H9 (cell line): Measurements from ENCODE around the gene HLX. TPM values are rescaled to one million over a fixed set of nuclear protein-coding genes. Genes with fewer than 3 reads are reported as not detected.

Source experiments
- DNase-seq: peaks from one replicate; pipeline ENCODE4 v3.0.0-alpha.2; 2017
- H2AFZ ChIP-seq: one replicate; pipeline ENCODE4 v1.6.1; 2013; ENCODE audit warnings: mild to moderate bottlenecking, low read length, control low read depth, moderate library complexity
- H2AK5ac ChIP-seq: 2 replicates; pipeline ENCODE4 v1.6.1; 2013; ENCODE audit warnings: low read length, control low read depth, mixed read lengths; ENCODE audit not compliant: insufficient read length
- H2BK120ac ChIP-seq: one replicate; pipeline ENCODE4 v1.6.1; 2013; ENCODE audit warnings: low read depth, mild to moderate bottlenecking, low read length, control low read depth, inconsistent platforms; ENCODE audit not compliant: poor library complexity, severe bottlenecking
- H2BK12ac ChIP-seq: 2 replicates; pipeline ENCODE4 v1.6.1; 2013; ENCODE audit warnings: low read length, control low read depth, mixed read lengths, low read depth; ENCODE audit not compliant: insufficient read length
- H2BK15ac ChIP-seq: 2 replicates; pipeline ENCODE4 v1.6.1; 2013; ENCODE audit warnings: low read depth, low read length, control low read depth
- H2BK20ac ChIP-seq: one replicate; pipeline ENCODE4 v1.6.1; 2013; ENCODE audit warnings: low read depth, mild to moderate bottlenecking, low read length, control low read depth, inconsistent platforms; ENCODE audit not compliant: poor library complexity, severe bottlenecking
- H2BK5ac ChIP-seq: 2 replicates; pipeline ENCODE4 v1.6.1; 2013; ENCODE audit warnings: low read length, control low read depth, mixed read lengths; ENCODE audit not compliant: insufficient read length
- H3K14ac ChIP-seq: 2 replicates; pipeline ENCODE4 v1.6.1; 2013; ENCODE audit warnings: low read length, control low read depth; ENCODE audit not compliant: insufficient read depth
- H3K18ac ChIP-seq: 2 replicates; pipeline ENCODE4 v1.6.1; 2013; ENCODE audit warnings: low read depth, mild to moderate bottlenecking, mixed read lengths, low read length, control low read depth; ENCODE audit not compliant: insufficient read length
- H3K23ac ChIP-seq: 2 replicates; pipeline ENCODE4 v1.6.1; 2013; ENCODE audit warnings: low read length, control low read depth, mixed read lengths, low read depth; ENCODE audit not compliant: insufficient read length
- H3K23me2 ChIP-seq: 2 replicates; pipeline ENCODE4 v1.6.1; 2013; ENCODE audit warnings: low read depth, mild to moderate bottlenecking, mixed read lengths, low read length, control low read depth; ENCODE audit not compliant: insufficient read length, poor library complexity, severe bottlenecking
- H3K27ac ChIP-seq: 2 replicates; pipeline ENCODE4 v1.5.1; 2013; ENCODE audit warnings: low read length, control low read depth, mixed read lengths, low read depth; ENCODE audit not compliant: insufficient read length
- H3K27me3 ChIP-seq: 2 replicates; pipeline ENCODE4 v1.6.1; 2013; ENCODE audit warnings: low read length, control low read depth, inconsistent platforms; ENCODE audit not compliant: insufficient read depth
- H3K4ac ChIP-seq: 2 replicates; pipeline ENCODE4 v1.6.1; 2013; ENCODE audit warnings: low read depth, mild to moderate bottlenecking, control low read depth, inconsistent platforms, low read length, moderate library complexity
- H3K4me1 ChIP-seq: 2 replicates; pipeline ENCODE4 v1.6.1; 2013; ENCODE audit warnings: low read length, control low read depth, inconsistent platforms; ENCODE audit not compliant: insufficient read depth
- H3K4me2 ChIP-seq: 2 replicates; pipeline ENCODE4 v1.6.1; 2013; ENCODE audit warnings: low read length, control low read depth, mixed read lengths; ENCODE audit not compliant: insufficient read length, insufficient read depth
- H3K56ac ChIP-seq: 2 replicates; pipeline ENCODE4 v1.6.1; 2013; ENCODE audit warnings: low read depth, mild to moderate bottlenecking, mixed read lengths, low read length, control low read depth; ENCODE audit not compliant: insufficient read length
- H3K79me1 ChIP-seq: 2 replicates; pipeline ENCODE4 v1.6.1; 2013; ENCODE audit warnings: low read depth, mild to moderate bottlenecking, moderate library complexity, low read length, control low read depth, inconsistent platforms; ENCODE audit not compliant: insufficient read depth, poor library complexity, severe bottlenecking
- H3K79me2 ChIP-seq: 2 replicates; pipeline ENCODE4 v1.6.1; 2013; ENCODE audit warnings: low read length, control low read depth, inconsistent platforms; ENCODE audit not compliant: insufficient read depth
- H3K9ac ChIP-seq: 2 replicates; pipeline ENCODE4 v1.6.1; 2013; ENCODE audit warnings: low read length, control low read depth, mixed read lengths; ENCODE audit not compliant: insufficient read length; ENCODE audit errors: extremely low read depth
- H3K9me3 ChIP-seq: one replicate; pipeline ENCODE4 v1.6.1; 2013; ENCODE audit warnings: low read depth, low read length, inconsistent platforms; ENCODE audit not compliant: control insufficient read depth
- H3T11ph ChIP-seq: one replicate; pipeline ENCODE4 v1.6.1; 2013; ENCODE audit warnings: mild to moderate bottlenecking, low read length, control low read depth, inconsistent platforms
- H4K20me1 ChIP-seq: one replicate; pipeline ENCODE4 v1.6.1; 2013; ENCODE audit not compliant: control insufficient read depth, insufficient read length, insufficient read depth
- H4K5ac ChIP-seq: 2 replicates; pipeline ENCODE4 v1.6.1; 2013; ENCODE audit warnings: low read depth, mild to moderate bottlenecking, mixed read lengths, low read length, control low read depth; ENCODE audit not compliant: insufficient read length
- H4K8ac ChIP-seq: replicated peaks from 2 replicates; pipeline ENCODE4 v1.6.1; 2013; ENCODE audit warnings: low read length, control low read depth, mixed read lengths, low read depth; ENCODE audit not compliant: insufficient read length
- H4K91ac ChIP-seq: 2 replicates; pipeline ENCODE4 v1.6.1; 2013; ENCODE audit warnings: low read depth, mild to moderate bottlenecking, moderate library complexity, mixed read lengths, low read length, control low read depth; ENCODE audit not compliant: insufficient read length
- H3K27ac Mint-ChIP-seq, 3 experiments: 2 replicates in 2 of 3; 3 replicates in 1 of 3; pipeline ENCODE4 v1.8.0; 2020 to 2021; ENCODE audit warnings: mixed read lengths in 3 of 3, mild to moderate bottlenecking in 1 of 3, moderate library complexity in 1 of 3
- H3K27me3 Mint-ChIP-seq: 2 replicates; pipeline ENCODE4 v1.8.0; 2021; ENCODE audit warnings: low read depth, mild to moderate bottlenecking, moderate library complexity, mixed read lengths
- H3K36me3 Mint-ChIP-seq, 3 experiments: 2 replicates in 2 of 3; 3 replicates in 1 of 3; pipeline ENCODE4 v1.8.0; 2020 to 2021; ENCODE audit warnings: low read depth in 3 of 3, mixed read lengths in 3 of 3; ENCODE audit not compliant: insufficient read depth in 1 of 3
- H3K4me1 Mint-ChIP-seq, 2 experiments: 2 replicates each; pipeline ENCODE4 v1.8.0; 2020; ENCODE audit warnings: mixed read lengths in 2 of 2
- H3K4me3 Mint-ChIP-seq, 2 experiments: 2 replicates in 1 of 2; 3 replicates in 1 of 2; pipeline ENCODE4 v1.8.0; 2020 to 2021; ENCODE audit warnings: mild to moderate bottlenecking in 2 of 2, mixed read lengths in 2 of 2, moderate library complexity in 1 of 2
- H3K9me3 Mint-ChIP-seq, 2 experiments: 2 replicates in 1 of 2; 3 replicates in 1 of 2; pipeline ENCODE4 v1.8.0; 2020; ENCODE audit warnings: mild to moderate bottlenecking in 2 of 2, mixed read lengths in 2 of 2, moderate library complexity in 1 of 2
- WGBS: extraction: QIAGEN DNeasy Blood & Tissue Kit; methylation state at CpG from one replicate; pipeline ENCODE4 v1.1.7; 2013; ENCODE audit warnings: missing lambda C conversion rate, low lambda C conversion rate, mixed read lengths; ENCODE audit not compliant: insufficient read length; ENCODE audit errors: extremely low coverage; 5-methylcytosine and 5-hydroxymethylcytosine counted together
- total RNA-seq: library from RNA; stranded (reverse); gene quantifications from 2 replicates; pipeline ENCODE4 v1.2.1, GENCODE V29; 2021
- TF ChIP-seq, protein P1 (sequence below): fragments of 200-600 bp; sonication (generic); conservative IDR thresholded peaks from 3 replicates; pipeline ENCODE4 v1.8.0; 2021; ENCODE audit warnings: antibody characterized with exemption, mild to moderate bottlenecking

Gene HLX
- total RNA-seq, 1 experiment from 2014 or later = 0.37 TPM

DNA sequence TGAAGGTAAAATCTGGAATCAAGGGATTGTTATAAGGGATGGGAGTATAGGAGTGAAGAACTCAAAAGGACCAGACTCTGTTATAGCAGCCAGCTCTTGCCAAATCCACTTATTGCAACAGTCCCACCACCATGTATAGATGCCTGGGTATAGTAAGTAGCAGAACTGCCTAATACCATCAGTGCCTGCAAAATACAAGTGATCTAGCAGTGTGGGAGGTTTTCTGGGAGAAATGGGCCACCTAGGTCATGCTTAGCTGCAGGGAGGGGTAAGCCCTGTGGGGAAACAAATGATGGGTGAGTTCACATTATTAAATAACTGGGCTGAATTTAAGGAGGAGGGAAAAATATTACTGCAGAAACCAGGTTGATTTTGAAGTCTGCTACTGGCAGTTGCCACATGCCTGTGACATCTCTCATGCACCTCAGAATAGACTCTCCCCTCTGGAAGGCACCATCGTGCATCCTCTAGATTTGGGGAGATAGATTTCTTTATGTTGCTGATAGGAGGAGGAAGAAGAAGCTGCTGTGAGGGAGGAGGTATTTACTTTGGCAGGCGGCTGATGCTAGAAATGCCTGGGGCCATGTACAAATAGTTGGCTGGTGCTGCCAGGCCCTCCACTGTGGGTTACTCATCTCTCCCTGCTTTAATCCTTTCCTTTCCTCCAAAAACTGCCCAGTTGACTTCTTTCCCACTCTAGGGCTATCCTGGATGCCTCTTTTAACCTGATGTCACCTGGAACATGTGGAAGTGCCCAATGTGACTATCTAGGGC, 27.5 kb downstream of the HLX start:
- no peaks in the 10 kb centered on the region for H3K36me3 Mint-ChIP-seq

More for the DNA sequence above, 27.5 kb downstream of the HLX start:
- Histone ChIP-seq H3K23me2 (no peaks in the 10 kb centered on the region), H2AFZ (no peak overlapping the region), H3K79me2 (no peaks in the 10 kb centered on the region), H3K56ac (no peak overlapping the region), H2AK5ac (no peak overlapping the region), H2BK15ac (no peak overlapping the region), H3K27me3 (peaks cover 2% of the 10 kb centered on the region; the same call in 1 of the 2 replicates), H2BK20ac (no peak overlapping the region), H2BK120ac (no peak overlapping the region), H3K9me3 (no peaks in the 10 kb centered on the region), H2BK5ac (no peak overlapping the region), H4K20me1 (no peaks in the 10 kb centered on the region), H3T11ph (no peak overlapping the region), H4K8ac (no peak overlapping the region), H3K4me2 (no peak overlapping the region), H3K4me1 (no peaks in the 10 kb centered on the region), H4K91ac (no peak overlapping the region), H3K4ac (no peak overlapping the region), H3K14ac (no peak overlapping the region), H3K9ac (no peak overlapping the region), H3K27ac (no peak overlapping the region), H2BK12ac (no peak overlapping the region), H3K23ac (no peak overlapping the region), H4K5ac (no peak overlapping the region), H3K18ac (no peak overlapping the region), H3K79me1 (no peaks in the 10 kb centered on the region)
- TF ChIP-seq, protein P1, sequence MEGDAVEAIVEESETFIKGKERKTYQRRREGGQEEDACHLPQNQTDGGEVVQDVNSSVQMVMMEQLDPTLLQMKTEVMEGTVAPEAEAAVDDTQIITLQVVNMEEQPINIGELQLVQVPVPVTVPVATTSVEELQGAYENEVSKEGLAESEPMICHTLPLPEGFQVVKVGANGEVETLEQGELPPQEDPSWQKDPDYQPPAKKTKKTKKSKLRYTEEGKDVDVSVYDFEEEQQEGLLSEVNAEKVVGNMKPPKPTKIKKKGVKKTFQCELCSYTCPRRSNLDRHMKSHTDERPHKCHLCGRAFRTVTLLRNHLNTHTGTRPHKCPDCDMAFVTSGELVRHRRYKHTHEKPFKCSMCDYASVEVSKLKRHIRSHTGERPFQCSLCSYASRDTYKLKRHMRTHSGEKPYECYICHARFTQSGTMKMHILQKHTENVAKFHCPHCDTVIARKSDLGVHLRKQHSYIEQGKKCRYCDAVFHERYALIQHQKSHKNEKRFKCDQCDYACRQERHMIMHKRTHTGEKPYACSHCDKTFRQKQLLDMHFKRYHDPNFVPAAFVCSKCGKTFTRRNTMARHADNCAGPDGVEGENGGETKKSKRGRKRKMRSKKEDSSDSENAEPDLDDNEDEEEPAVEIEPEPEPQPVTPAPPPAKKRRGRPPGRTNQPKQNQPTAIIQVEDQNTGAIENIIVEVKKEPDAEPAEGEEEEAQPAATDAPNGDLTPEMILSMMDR = no peak
- H3K9me3 Mint-ChIP-seq = peaks cover 0 to 2% of the 10 kb centered on the region in 2 experiments; a peak in 1 of 5 replicates
- no peak overlapping the region for H3K27ac Mint-ChIP-seq
- WGBS = no CpG with 5 or more reads among the region's 2 CpGs
- H3K4me1 Mint-ChIP-seq = peaks cover 7 to 9% of the 10 kb centered on the region in 2 experiments
- peaks cover 66% of the 10 kb centered on the region for H3K27me3 Mint-ChIP-seq
- DNase-seq = no peak
- no peak overlapping the region for H3K4me3 Mint-ChIP-seq
